PC-3 (cell line): ENCODE data around the gene SYNE1. TPM values are rescaled to one million over a fixed set of nuclear protein-coding genes. Genes with fewer than 3 reads are reported as not detected.

Experiments
- ATAC-seq: fragments of 200-7000 bp; cut with Tn5 transposase; 2 replicates; pipeline ENCODE4 v1.9.1; 2020; ENCODE audit warnings: mild to moderate bottlenecking, moderate library complexity
- BruUV-seq: library from RNA; stranded (reverse); fragments of 400-500 nt; replicated peaks from 2 replicates; lab custom pipeline; 2021; lab: Mats Ljungman, UMichigan
- CTCF ChIA-PET: fragments of 300-600 bp; sonication (Branson Sonifier 250); formaldehyde crosslinking; loops from one replicate; lab custom pipeline; 2022; ENCODE audit warnings: antibody characterized with exemption; lab: Charles Lee
- POLR2A ChIA-PET: fragments of 300-600 bp; sonication (Branson Sonifier 250); formaldehyde crosslinking; loops from one replicate; lab custom pipeline; 2022; ENCODE audit warnings: antibody characterized with exemption; ENCODE audit not compliant: unreplicated experiment; lab: Charles Lee
- DNase-seq: peaks from one replicate; pipeline ENCODE4 v3.0.0-alpha.2; 2015
- H2AFZ ChIP-seq: fragments of 300-600 bp; sonication (generic); 2 replicates; pipeline ENCODE4 v1.6.0; 2016; ENCODE audit warnings: antibody characterized with exemption, low read length
- H3F3A ChIP-seq: fragments of 300-600 bp; sonication (generic); one replicate; pipeline ENCODE4 v1.6.0; 2017; ENCODE audit warnings: antibody characterized with exemption, low read length, control low read depth, mild to moderate bottlenecking; ENCODE audit not compliant: unreplicated experiment
- H3K27ac ChIP-seq: fragments of 300-600 bp; sonication (generic); 2 replicates; pipeline ENCODE4 v1.5.1; 2016; ENCODE audit warnings: mild to moderate bottlenecking, low read length
- H3K27me3 ChIP-seq: fragments of 300-600 bp; sonication (generic); 2 replicates; pipeline ENCODE4 v1.6.1; 2016; ENCODE audit warnings: low read length, mixed read lengths
- H3K36me3 ChIP-seq: fragments of 300-600 bp; sonication (generic); 2 replicates; pipeline ENCODE4 v1.6.1; 2016; ENCODE audit warnings: low read depth, mixed run types, low read length, mixed read lengths
- H3K4me1 ChIP-seq: fragments of 300-600 bp; sonication (generic); 2 replicates; pipeline ENCODE4 v1.5.1; 2016; ENCODE audit warnings: low read length; ENCODE audit not compliant: insufficient read depth
- H3K4me2 ChIP-seq: fragments of 300-600 bp; sonication (generic); 2 replicates; pipeline ENCODE4 v1.6.0; 2016; ENCODE audit warnings: low read length
- H3K4me3 ChIP-seq: fragments of 300-600 bp; sonication (generic); 2 replicates; pipeline ENCODE4 v1.5.1; 2016; ENCODE audit warnings: mild to moderate bottlenecking, low read length, mixed read lengths
- H3K79me2 ChIP-seq: fragments of 300-600 bp; sonication (generic); 2 replicates; pipeline ENCODE4 v1.6.1; 2017; ENCODE audit warnings: low read length, mixed read lengths
- H3K9ac ChIP-seq: fragments of 300-600 bp; sonication (generic); 2 replicates; pipeline ENCODE4 v1.6.0; 2016; ENCODE audit warnings: mild to moderate bottlenecking, low read length
- H3K9me2 ChIP-seq: fragments of 300-600 bp; sonication (generic); replicated peaks from 2 replicates; pipeline ENCODE4 v1.6.1; 2016; ENCODE audit warnings: mixed run types, low read length, mixed read lengths
- H3K9me3 ChIP-seq: fragments of 300-600 bp; sonication (generic); 2 replicates; pipeline ENCODE4 v1.6.1; 2016; ENCODE audit warnings: low read length, mixed read lengths
- H4K20me1 ChIP-seq: fragments of 300-600 bp; sonication (generic); 2 replicates; pipeline ENCODE4 v1.6.1; 2016; ENCODE audit warnings: low read length, mixed read lengths
- EZH2 ChIP-seq: fragments of 300-600 bp; sonication (generic); IDR thresholded peaks from one replicate; pipeline ENCODE4 v1.6.1; 2017; ENCODE audit warnings: antibody characterized with exemption, mild to moderate bottlenecking, low read length; ENCODE audit not compliant: unreplicated experiment
- EZH2phosphoT487 ChIP-seq: fragments of 300-600 bp; sonication (generic); IDR thresholded peaks from 2 replicates; pipeline ENCODE4 v1.6.1; 2018; ENCODE audit warnings: mild to moderate bottlenecking, antibody characterized with exemption, low read length, borderline replicate concordance
- intact Hi-C: fragments of 100-400 bp; cut with micrococcal nuclease; formaldehyde crosslinking; loops from 2 replicates; pipeline ENCODE4 v1.9.0; 2023
- total RNA-seq: library from RNA; depleted of rRNA; stranded (reverse); fragments of >200 nt; gene quantifications from 2 replicates; pipeline ENCODE4 v1.2.3, GENCODE V29; 2014
- TF ChIP-seq, protein P1 (sequence below): fragments of 300-600 bp; sonication (generic); conservative IDR thresholded peaks from 2 replicates; pipeline ENCODE4 v1.5.1; 2017; ENCODE audit warnings: antibody characterized with exemption, low read depth, mild to moderate bottlenecking, low read length

Gene SYNE1
- total RNA-seq, 1 experiment from 2014 or later, result 16.7 TPM

DNA sequence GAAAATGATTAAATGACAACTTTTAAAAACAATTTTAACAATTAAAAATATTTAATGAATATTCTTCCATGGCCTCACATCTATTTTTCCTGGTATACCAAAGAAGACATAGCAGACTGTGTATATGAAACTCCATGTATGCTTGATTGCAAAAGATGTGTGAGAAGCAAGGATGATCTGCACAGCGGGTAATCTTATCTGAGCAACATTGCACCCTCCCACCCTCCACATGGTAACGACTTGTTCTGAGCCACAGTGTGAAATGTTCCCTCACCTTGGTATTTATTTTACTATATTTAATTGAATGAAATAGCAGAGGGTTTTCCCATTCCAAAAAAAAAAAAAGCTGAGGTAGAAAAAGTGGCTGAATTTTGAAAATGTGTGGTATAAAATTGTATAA is 204.4 kb downstream of the SYNE1 start:
- Histone ChIP-seq H3K4me2 (no peak overlapping the region), H3K9me2 (no peaks in the 10 kb centered on the region), H3K79me2 (no peaks in the 10 kb centered on the region), H3K27ac (no peak overlapping the region), H3K4me1 (no peaks in the 10 kb centered on the region), H3K27me3 (peaks cover 43% of the 10 kb centered on the region), H2AFZ (no peak overlapping the region), H3K36me3 (no peaks in the 10 kb centered on the region), H3K9me3 (no peaks in the 10 kb centered on the region), H4K20me1 (no peaks in the 10 kb centered on the region), H3F3A (no peaks in the 10 kb centered on the region), H3K9ac (no peak overlapping the region), H3K4me3 (no peak overlapping the region)
- ChIA-PET CTCF (no interaction called here), POLR2A (no interaction called here)
- TF ChIP-seq, protein P1, sequence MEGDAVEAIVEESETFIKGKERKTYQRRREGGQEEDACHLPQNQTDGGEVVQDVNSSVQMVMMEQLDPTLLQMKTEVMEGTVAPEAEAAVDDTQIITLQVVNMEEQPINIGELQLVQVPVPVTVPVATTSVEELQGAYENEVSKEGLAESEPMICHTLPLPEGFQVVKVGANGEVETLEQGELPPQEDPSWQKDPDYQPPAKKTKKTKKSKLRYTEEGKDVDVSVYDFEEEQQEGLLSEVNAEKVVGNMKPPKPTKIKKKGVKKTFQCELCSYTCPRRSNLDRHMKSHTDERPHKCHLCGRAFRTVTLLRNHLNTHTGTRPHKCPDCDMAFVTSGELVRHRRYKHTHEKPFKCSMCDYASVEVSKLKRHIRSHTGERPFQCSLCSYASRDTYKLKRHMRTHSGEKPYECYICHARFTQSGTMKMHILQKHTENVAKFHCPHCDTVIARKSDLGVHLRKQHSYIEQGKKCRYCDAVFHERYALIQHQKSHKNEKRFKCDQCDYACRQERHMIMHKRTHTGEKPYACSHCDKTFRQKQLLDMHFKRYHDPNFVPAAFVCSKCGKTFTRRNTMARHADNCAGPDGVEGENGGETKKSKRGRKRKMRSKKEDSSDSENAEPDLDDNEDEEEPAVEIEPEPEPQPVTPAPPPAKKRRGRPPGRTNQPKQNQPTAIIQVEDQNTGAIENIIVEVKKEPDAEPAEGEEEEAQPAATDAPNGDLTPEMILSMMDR, result no peak
- TF ChIP-seq EZH2phosphoT487 (no peak), EZH2 (no peak)
- no peak for DNase-seq
- no TSS peak for BruUV-seq
- ATAC-seq, result no peak
- intact Hi-C loops, result no loop called here

DNA sequence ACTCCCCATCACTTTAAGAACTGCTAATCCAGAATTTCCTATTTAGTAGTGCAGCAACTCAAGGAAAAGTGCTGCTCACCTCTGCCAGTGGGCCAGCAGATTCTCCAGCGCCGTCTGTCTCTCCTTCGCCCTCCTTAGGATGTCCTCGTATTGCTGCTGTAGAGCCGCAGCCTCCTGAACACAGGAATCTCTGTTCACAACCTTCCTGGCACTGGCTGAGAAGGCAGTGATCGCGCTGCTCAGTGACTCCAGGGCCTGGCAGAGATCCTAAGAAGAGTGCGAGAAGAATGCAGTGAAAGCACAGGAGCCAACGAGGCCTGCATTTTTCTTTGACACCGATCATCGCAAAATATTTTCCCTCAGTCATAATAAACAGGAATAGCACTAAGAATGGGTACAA is 209.0 kb downstream of the SYNE1 start:
- no peaks in the 10 kb centered on the region for H3K36me3 ChIP-seq
- no peak overlapping the region for H3K9ac ChIP-seq
- H3K27ac ChIP-seq, result no peak overlapping the region
- ChIA-PET CTCF (no interaction called here), POLR2A (no interaction called here)
- no peak overlapping the region for H2AFZ ChIP-seq
- no peaks in the 10 kb centered on the region for H3K79me2 ChIP-seq
- TF ChIP-seq, protein P1, result no peak
- TF ChIP-seq EZH2phosphoT487 (no peak), EZH2 (no peak)
- peaks cover 57% of the 10 kb centered on the region for H3K27me3 ChIP-seq
- no TSS peak for BruUV-seq
- H3K4me2 ChIP-seq, result no peak overlapping the region
- intact Hi-C loops, result no loop called here
- H3K9me2 ChIP-seq, result no peaks in the 10 kb centered on the region
- ATAC-seq (no peak), DNase-seq (no peak)
- no peak overlapping the region for H3K4me3 ChIP-seq
- H3K4me1 ChIP-seq, result no peaks in the 10 kb centered on the region
- no peaks in the 10 kb centered on the region for H3K9me3 ChIP-seq
- no peaks in the 10 kb centered on the region for H4K20me1 ChIP-seq
- H3F3A ChIP-seq, result no peaks in the 10 kb centered on the region

DNA sequence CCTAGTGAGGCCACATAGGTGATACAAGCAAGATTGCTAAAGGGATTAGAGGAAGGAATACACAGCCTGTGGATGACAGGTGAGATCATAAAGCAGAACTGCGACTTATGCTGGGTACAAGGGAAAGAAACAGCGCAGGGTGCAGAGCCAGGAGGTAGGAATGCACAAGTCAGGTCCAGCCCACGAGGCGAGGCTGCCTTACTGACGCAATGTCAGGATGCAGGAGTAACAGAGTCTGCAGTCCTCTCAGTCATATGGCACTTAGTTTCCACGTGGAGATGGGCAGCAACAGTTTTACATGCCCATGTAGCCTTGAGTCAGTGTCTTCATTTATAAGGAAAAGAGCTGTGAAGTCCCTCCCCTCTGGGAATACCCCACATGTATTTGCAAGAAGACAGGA is 210.9 kb downstream of the SYNE1 start:
- Histone ChIP-seq H3K27me3 (peaks cover 47% of the 10 kb centered on the region), H3K9me2 (no peaks in the 10 kb centered on the region), H3F3A (no peaks in the 10 kb centered on the region), H3K4me2 (no peak overlapping the region), H3K4me1 (no peaks in the 10 kb centered on the region), H3K79me2 (no peaks in the 10 kb centered on the region), H3K36me3 (no peaks in the 10 kb centered on the region), H2AFZ (no peak overlapping the region), H3K9me3 (no peaks in the 10 kb centered on the region), H4K20me1 (no peaks in the 10 kb centered on the region), H3K9ac (no peak overlapping the region), H3K27ac (no peak overlapping the region), H3K4me3 (no peak overlapping the region)
- no peak for ATAC-seq
- intact Hi-C loops, result no loop called here
- DNase-seq, result no peak
- TF ChIP-seq, protein P1, result no peak
- TF ChIP-seq EZH2phosphoT487 (no peak), EZH2 (no peak)
- POLR2A ChIA-PET, result no interaction called here
- BruUV-seq, result no TSS peak
- CTCF ChIA-PET, result no interaction called here
